Endothelial cell of umbilical vein (primary cell): ENCODE data around the gene PGRMC1. TPM values are rescaled to one million over a fixed set of nuclear protein-coding genes. Genes with fewer than 3 reads are reported as not detected.

Experiments used
- BruUV-seq: library from RNA; stranded (reverse); fragments of 400-500 nt; replicated peaks from 2 replicates; lab custom pipeline; 2021; lab: Mats Ljungman, UMichigan
- CTCF ChIA-PET: fragments of 300-600, 350-600 bp; sonication (Branson Sonifier 250); formaldehyde crosslinking; loops from one replicate; lab custom pipeline; 2021; ENCODE audit warnings: antibody characterized with exemption, inconsistent platforms; lab: Charles Lee
- POLR2A ChIA-PET: fragments of 300-600, 350-600 bp; sonication (Branson Sonifier 250); formaldehyde crosslinking; loops from one replicate; lab custom pipeline; 2021; ENCODE audit warnings: antibody characterized with exemption, inconsistent platforms; lab: Charles Lee
- DNase-seq: peaks from one replicate; pipeline ENCODE4 v3.0.0-alpha.2; 2011; ENCODE audit warnings: low read depth, low spot score
- FAIRE-seq: peaks from 2 replicates; lab custom pipeline; 2011; peaks lifted over from hg19 to GRCh38; lab: Jason Lieb, UNC
- H2AFZ ChIP-seq: 2 replicates; pipeline ENCODE4 v1.6.0; 2012; ENCODE audit warnings: low read depth, low read length, control low read depth, inconsistent platforms
- H3K27ac ChIP-seq: 2 replicates; pipeline ENCODE4 v1.5.1; 2011; ENCODE audit warnings: low read depth, mild to moderate bottlenecking, control low read depth, low read length, moderate library complexity; ENCODE audit not compliant: insufficient read depth
- H3K27me3 ChIP-seq, 2 experiments: 2 replicates each; pipeline versions ENCODE4 v1.6.0 to v1.6.1; 2011; ENCODE audit warnings: low read length in 2 of 2, mixed read lengths in 1 of 2; ENCODE audit not compliant: control insufficient read depth in 2 of 2, insufficient read depth in 2 of 2
- H3K36me3 ChIP-seq, 2 experiments: 2 replicates in 1 of 2; 3 replicates in 1 of 2; pipeline ENCODE4 v1.5.1; 2011; ENCODE audit warnings: low read length in 2 of 2, mild to moderate bottlenecking in 1 of 2, moderate library complexity in 1 of 2; ENCODE audit not compliant: control insufficient read depth in 2 of 2, insufficient read depth in 2 of 2; ENCODE audit errors: extremely low read depth in 1 of 2
- H3K4me1 ChIP-seq: 3 replicates; pipeline ENCODE4 v1.5.1; 2011; ENCODE audit warnings: mild to moderate bottlenecking, low read length; ENCODE audit not compliant: control insufficient read depth, insufficient read depth; ENCODE audit errors: extremely low read depth
- H3K4me2 ChIP-seq: 2 replicates; pipeline ENCODE4 v1.6.1; 2011; ENCODE audit warnings: low read length, control low read depth, mixed read lengths; ENCODE audit not compliant: insufficient read depth
- H3K4me3 ChIP-seq, 3 experiments: fragments of 200-600 bp in 1 of 3; sonication (generic), shearing (Covaris generic) in 1 of 3; replicated peaks in 1 of 3; 2 replicates each; pipeline ENCODE4 v1.5.1; 2011 to 2016; ENCODE audit warnings: control low read depth in 3 of 3, low read length in 3 of 3, mild to moderate bottlenecking in 2 of 3, inconsistent platforms in 1 of 3, low read depth in 1 of 3, moderate library complexity in 1 of 3; ENCODE audit not compliant: insufficient read depth in 1 of 3
- H3K79me2 ChIP-seq: 2 replicates; pipeline ENCODE4 v1.6.0; 2012; ENCODE audit warnings: low read length, inconsistent platforms; ENCODE audit not compliant: control insufficient read depth, insufficient read depth
- H3K9ac ChIP-seq: replicated peaks from 2 replicates; pipeline ENCODE3; 2011; ENCODE audit warnings: low read length, control low read depth; ENCODE audit not compliant: insufficient read depth; ENCODE audit errors: extremely low read depth
- H3K9me1 ChIP-seq: replicated peaks from 3 replicates; pipeline ENCODE4 v1.6.0; 2011; ENCODE audit warnings: mild to moderate bottlenecking, low read length; ENCODE audit not compliant: control insufficient read depth, insufficient read depth; ENCODE audit errors: extremely low read depth
- H3K9me3 ChIP-seq: replicated peaks from 2 replicates; pipeline ENCODE4 v1.5.1; 2012; ENCODE audit warnings: low read length, inconsistent platforms; ENCODE audit not compliant: control insufficient read depth, insufficient read depth
- H4K20me1 ChIP-seq: replicated peaks from 2 replicates; pipeline ENCODE3; 2011; ENCODE audit warnings: mild to moderate bottlenecking, low read length; ENCODE audit not compliant: control insufficient read depth, insufficient read depth; ENCODE audit errors: extremely low read depth
- CTCF ChIP-seq, 2 donors: IDR thresholded peaks; 1 replicate in 1 of 2; 2 replicates in 1 of 2; pipeline ENCODE4 v1.5.1; 2011; ENCODE audit warnings: low read length in 2 of 2, mild to moderate bottlenecking in 2 of 2, moderate library complexity in 2 of 2, control low read depth in 1 of 2, inconsistent platforms in 1 of 2, low read depth in 1 of 2; ENCODE audit not compliant: insufficient read depth in 1 of 2; ENCODE audit errors: extremely low read depth in 1 of 2
- EZH2 ChIP-seq: IDR thresholded peaks from 2 replicates; pipeline ENCODE4 v1.6.1; 2012; ENCODE audit warnings: borderline replicate concordance, low read depth, mild to moderate bottlenecking, moderate library complexity, low read length, inconsistent platforms; ENCODE audit not compliant: severe bottlenecking
- FOS ChIP-seq: IDR thresholded peaks from 2 replicates; pipeline ENCODE4 v1.6.1; 2011; ENCODE audit warnings: mild to moderate bottlenecking, low read length, moderate library complexity, borderline replicate concordance; ENCODE audit not compliant: insufficient read depth
- GATA2 ChIP-seq: IDR thresholded peaks from 2 replicates; pipeline ENCODE4 v1.7.0; 2011; ENCODE audit warnings: low read depth, mild to moderate bottlenecking, moderate library complexity, mixed read lengths, low read length; ENCODE audit not compliant: insufficient read length, insufficient read depth
- JUN ChIP-seq: IDR thresholded peaks from 2 replicates; pipeline ENCODE4 v1.6.1; 2011; ENCODE audit warnings: borderline replicate concordance, low read depth; ENCODE audit not compliant: insufficient read length, insufficient read depth
- MAX ChIP-seq: IDR thresholded peaks from 2 replicates; pipeline ENCODE4 v1.6.1; 2011; ENCODE audit not compliant: insufficient read depth, insufficient read length
- MYC ChIP-seq: IDR thresholded peaks from one replicate; pipeline ENCODE4 v1.6.1; 2011; ENCODE audit warnings: mild to moderate bottlenecking, low read depth, low read length
- POLR2A ChIP-seq: IDR thresholded peaks from 2 replicates; pipeline ENCODE4 v1.6.1; 2012; ENCODE audit warnings: low read depth, mild to moderate bottlenecking, control low read depth, low read length
- POLR2AphosphoS5 ChIP-seq: IDR thresholded peaks from 2 replicates; pipeline ENCODE4 v1.6.1; 2012; ENCODE audit warnings: low read depth, mild to moderate bottlenecking, control low read depth, low read length, moderate library complexity; ENCODE audit not compliant: insufficient read depth
- dilution Hi-C: fragments of 300-500 bp; cut with MboI; formaldehyde crosslinking; loops from one replicate; pipeline ENCODE4 v1.15.0; 2019; ENCODE audit warnings: low sequenced_read_pairs; ENCODE audit not compliant: extremely low pct_ligation_motif_present
- intact Hi-C: fragments of 100-400 bp; cut with micrococcal nuclease; formaldehyde crosslinking; loops from one replicate; pipeline ENCODE4 v1.10.0; 2022
- polyA plus RNA-seq, 4 experiments: library from polyadenylated mRNA; depleted of rRNA in 3 of 4; stranded (reverse) in 3 of 4; unstranded in 1 of 4; fragments of >200 nt; gene quantifications; 2 replicates each; pipeline versions ENCODE4 v1.2.1 to v1.2.3, GENCODE V29; 2011 to 2012; ENCODE audit warnings: missing spikeins in 1 of 4
- total RNA-seq: library from RNA; stranded (reverse); gene quantifications from 2 replicates; pipeline ENCODE4 v1.2.3, GENCODE V29; 2021

Gene PGRMC1
- total and polyA plus RNA-seq, 2 donors (not counting 3 experiments of a cell fraction or from before 2014, with no cell fraction given), result 37.4 to 61.8 TPM

- Histone ChIP-seq H2AFZ (no peak overlapping the region), H4K20me1 (no peaks in the 10 kb centered on the region), H3K9me1 (no peaks in the 10 kb centered on the region), H3K27ac (no peak overlapping the region), H3K36me3 (no peaks in the 10 kb centered on the region), H3K9ac (no peak overlapping the region), H3K9me3 (no peaks in the 10 kb centered on the region), H3K79me2 (no peaks in the 10 kb centered on the region), H3K4me2 (no peak overlapping the region), H3K27me3 (no peaks in the 10 kb centered on the region), H3K4me3 (no peak overlapping the region), H3K4me1 (no peaks in the 10 kb centered on the region)
- DNase-seq, result no peak
- CTCF ChIA-PET, result no interaction called here
- POLR2A ChIA-PET, result no interaction called here
- no TSS peak for BruUV-seq
- no peak for FAIRE-seq
- TF ChIP-seq POLR2A (no peak), JUN (no peak), MAX (no peak), EZH2 (no peak), POLR2AphosphoS5 (no peak), GATA2 (no peak), FOS (no peak), CTCF (IDR thresholded peaks at IDR 0.05; ENCODE audit: extremely low read depth in 1 of 2, insufficient read depth in 1 of 2, low read depth in 1 of 2, low read length in 2 of 2) (no peak), MYC (no peak)
- dilution Hi-C loops, result no loop called here
- intact Hi-C loops, result no loop called here
Measured at GRCh38 chrX:119190831-119191230, 45.3 kb upstream of the PGRMC1 start.
